ENCODE data around the gene KRT79. TPM values are rescaled to one million over a fixed set of nuclear protein-coding genes. Genes with fewer than 3 reads are reported as not detected.

KRT79 gene
- total RNA-seq, 1 donor from 2014 or later = not detected

- no peak for DNase-seq (ENCODE audit: extremely low spot score, unreplicated experiment)
- H3K4me3 Mint-ChIP-seq = no peak overlapping the region
- peaks cover 13% of the 10 kb centered on the region for H3K27me3 Mint-ChIP-seq
- H3K27ac Mint-ChIP-seq = peak overlapping the region; percentile 37
- H3K4me1 Mint-ChIP-seq (ENCODE audit: unreplicated experiment) = no peaks in the 10 kb centered on the region
- TF ChIP-seq CTCF (conservative IDR thresholded peaks at IDR 0.05) = no peak
- H3K36me3 Mint-ChIP-seq = no peaks in the 10 kb centered on the region
- H3K9me3 Mint-ChIP-seq = no peaks in the 10 kb centered on the region
Observed at GRCh38 chr12:52799505-52800211, 34.5 kb downstream of the KRT79 start.

GRCh38 chr12:52798671-52799504 is 35.2 kb downstream of the KRT79 start:
- H3K4me1 Mint-ChIP-seq (ENCODE audit: unreplicated experiment) = no peaks in the 10 kb centered on the region
- no peak overlapping the region for H3K4me3 Mint-ChIP-seq
- H3K9me3 Mint-ChIP-seq = no peaks in the 10 kb centered on the region
- peak overlapping the region; percentile 37 for H3K27ac Mint-ChIP-seq
- peaks cover 16% of the 10 kb centered on the region for H3K27me3 Mint-ChIP-seq
- DNase-seq (ENCODE audit: extremely low spot score, unreplicated experiment) = no peak
- no peaks in the 10 kb centered on the region for H3K36me3 Mint-ChIP-seq
- TF ChIP-seq CTCF (conservative IDR thresholded peaks at IDR 0.05) = no peak

- H3K4me3 Mint-ChIP-seq = no peak overlapping the region
- H3K4me1 Mint-ChIP-seq (ENCODE audit: unreplicated experiment) = no peaks in the 10 kb centered on the region
- peaks cover 22% of the 10 kb centered on the region for H3K27me3 Mint-ChIP-seq
- TF ChIP-seq CTCF (conservative IDR thresholded peaks at IDR 0.05) = no peak
- H3K36me3 Mint-ChIP-seq = no peaks in the 10 kb centered on the region
- DNase-seq (ENCODE audit: extremely low spot score, unreplicated experiment) = no peak
- no peak overlapping the region for H3K27ac Mint-ChIP-seq
- H3K9me3 Mint-ChIP-seq = no peaks in the 10 kb centered on the region
Observed at GRCh38 chr12:52798003-52798670, 36.0 kb downstream of the KRT79 start.

- no peak for TF ChIP-seq CTCF (conservative IDR thresholded peaks at IDR 0.05)
- no peaks in the 10 kb centered on the region for H3K4me1 Mint-ChIP-seq (ENCODE audit: unreplicated experiment)
- H3K4me3 Mint-ChIP-seq = no peak overlapping the region
- H3K27me3 Mint-ChIP-seq = peaks cover 18% of the 10 kb centered on the region
- H3K36me3 Mint-ChIP-seq = no peaks in the 10 kb centered on the region
- H3K27ac Mint-ChIP-seq = no peak overlapping the region
- no peak for DNase-seq (ENCODE audit: extremely low spot score, unreplicated experiment)
- H3K9me3 Mint-ChIP-seq = no peaks in the 10 kb centered on the region
Observed at GRCh38 chr12:52797529-52797894, 36.6 kb downstream of the KRT79 start.

- no peak for TF ChIP-seq CTCF (conservative IDR thresholded peaks at IDR 0.05)
- no peak overlapping the region for H3K4me3 Mint-ChIP-seq
- no peak overlapping the region for H3K27ac Mint-ChIP-seq
- peaks cover 17% of the 10 kb centered on the region for H3K27me3 Mint-ChIP-seq
- H3K36me3 Mint-ChIP-seq = no peaks in the 10 kb centered on the region
- H3K4me1 Mint-ChIP-seq (ENCODE audit: unreplicated experiment) = no peaks in the 10 kb centered on the region
- no peak for DNase-seq (ENCODE audit: extremely low spot score, unreplicated experiment)
- H3K9me3 Mint-ChIP-seq = no peaks in the 10 kb centered on the region
Observed at GRCh38 chr12:52796839-52797528, 37.1 kb downstream of the KRT79 start.
